GM12878 (cell line): ENCODE data around the gene TSHZ2.

ENCODE experiments used
- EGR1 ChIP-seq, 2 experiments: IDR thresholded peaks; 1 replicate in 1 of 2; 2 replicates in 1 of 2; pipeline ENCODE4 v1.6.1; 2011 to 2012; ENCODE audit warnings: low read depth in 2 of 2, low read length in 2 of 2, borderline replicate concordance in 1 of 2, mild to moderate bottlenecking in 1 of 2, moderate library complexity in 1 of 2
- EP300 ChIP-seq, 2 experiments: fragments of 150-350 bp in 1 of 2; IDR thresholded peaks; 2 replicates each; pipeline ENCODE4 v1.6.1; 2011 to 2012; ENCODE audit warnings: low read depth in 2 of 2, low read length in 2 of 2, borderline replicate concordance in 1 of 2, improper control_type of control experiment in 1 of 2, inconsistent platforms in 1 of 2; ENCODE audit not compliant: control insufficient read depth in 1 of 2
- GABPA ChIP-seq: IDR thresholded peaks from 2 replicates; pipeline ENCODE4 v1.6.1; 2014; ENCODE audit warnings: antibody characterized with exemption, low read depth, mild to moderate bottlenecking, inconsistent platforms
- LARP7 ChIP-seq: fragments of 450-650 bp; IDR thresholded peaks from 2 replicates; pipeline ENCODE4 v1.6.1; 2017; ENCODE audit warnings: mild to moderate bottlenecking
- NFYB ChIP-seq: IDR thresholded peaks from 2 replicates; pipeline ENCODE4 v1.6.1; 2011; ENCODE audit warnings: low read depth, mild to moderate bottlenecking, low read length, improper control_type of control experiment, moderate library complexity; ENCODE audit not compliant: insufficient read depth
- PBX3 ChIP-seq: IDR thresholded peaks from 2 replicates; pipeline ENCODE4 v1.6.1; 2011; ENCODE audit warnings: mild to moderate bottlenecking, low read depth, low read length, moderate library complexity; ENCODE audit not compliant: insufficient replicate concordance
- POLR2A ChIP-seq: IDR thresholded peaks from 2 replicates; pipeline ENCODE4 v1.6.1; 2011; ENCODE audit warnings: low read depth, mild to moderate bottlenecking, low read length
- RFX5 ChIP-seq: IDR thresholded peaks from 2 replicates; pipeline ENCODE4 v1.6.1; 2011; ENCODE audit warnings: low read depth, low read length, improper control_type of control experiment
- SUZ12 ChIP-seq: fragments of 200-600 bp; sonication (generic); IDR thresholded peaks from one replicate; pipeline ENCODE4 v1.6.1; 2018; ENCODE audit warnings: antibody characterized with exemption, mild to moderate bottlenecking; ENCODE audit not compliant: unreplicated experiment
- TF ChIP-seq, protein P1 (sequence below): fragments of 450-650 bp; formaldehyde crosslinking; IDR thresholded peaks from 2 replicates; pipeline ENCODE4 v1.4.0; 2020; ENCODE audit warnings: mild to moderate bottlenecking, moderate library complexity
- TF ChIP-seq, protein P2 (sequence below), 3 experiments: IDR thresholded peaks in 2 of 3; conservative IDR thresholded peaks in 1 of 3; 2 replicates each; pipeline ENCODE4 v1.5.1; 2011; ENCODE audit warnings: low read depth in 3 of 3, low read length in 3 of 3, mild to moderate bottlenecking in 3 of 3, control low read depth in 2 of 3, moderate library complexity in 2 of 3, inconsistent platforms in 1 of 3, mixed read lengths in 1 of 3; ENCODE audit not compliant: control insufficient read depth in 2 of 3, insufficient read depth in 1 of 3; ENCODE audit errors: extremely low read depth in 1 of 3
- TF ChIP-seq, protein P3 (sequence below): fragments of 450-650 bp; formaldehyde crosslinking; IDR thresholded peaks from 2 replicates; pipeline ENCODE4 v1.4.0; 2022; ENCODE audit warnings: mild to moderate bottlenecking, moderate library complexity
- TF ChIP-seq, protein P4 (sequence below): IDR thresholded peaks from 2 replicates; pipeline ENCODE4 v1.6.1; 2012; ENCODE audit warnings: low read length, inconsistent platforms

DNA sequence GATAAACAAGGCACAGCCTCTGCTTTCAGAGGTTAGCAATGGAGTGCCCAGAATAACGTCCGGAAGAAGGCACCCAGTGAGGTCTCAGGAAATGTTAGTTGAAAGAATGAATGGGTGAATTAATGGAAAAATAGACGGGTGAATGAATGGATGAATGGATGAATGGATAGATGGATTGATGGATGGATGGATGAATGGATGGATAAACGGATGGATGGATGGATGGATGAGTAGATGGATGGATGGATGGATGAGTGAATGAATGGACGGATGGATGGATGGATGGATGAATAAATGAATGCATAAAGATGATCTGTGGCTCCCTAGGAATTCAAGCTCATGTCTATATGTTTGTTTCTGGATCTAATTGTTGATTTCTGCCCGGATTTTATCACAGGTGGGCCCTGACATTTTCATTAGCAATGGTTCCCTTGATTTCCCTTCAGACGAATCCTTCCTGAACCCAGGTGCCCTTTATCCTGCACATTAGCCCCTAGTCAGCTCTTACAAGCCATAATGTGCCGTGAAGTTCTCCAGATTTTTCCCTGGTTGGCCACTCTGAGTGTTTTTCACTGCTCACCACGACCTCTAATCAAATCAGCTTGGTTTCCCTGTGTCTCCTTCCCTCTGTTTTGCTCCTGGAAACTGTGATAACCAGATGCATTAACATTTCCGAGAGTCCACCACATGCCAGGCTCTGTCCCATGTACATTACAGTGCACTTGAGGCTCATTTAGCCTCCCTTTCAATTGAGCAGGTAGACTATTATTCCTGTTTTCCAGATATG, 22.2 kb downstream of the TSHZ2 start:
- TF ChIP-seq RFX5 (no peak), SUZ12 (no peak), POLR2A (no peak), PBX3 (no peak), NFYB (no peak), EGR1 (IDR thresholded peaks at IDR 0.05; ENCODE audit: borderline replicate concordance in 1 of 2, low read depth in 2 of 2, low read length in 2 of 2) (no peak), EP300 (IDR thresholded peaks at IDR 0.05; ENCODE audit: borderline replicate concordance in 1 of 2, control insufficient read depth in 1 of 2, low read depth in 2 of 2, low read length in 2 of 2) (no peak), GABPA (no peak), LARP7 (no peak)
- TF ChIP-seq, protein P1, sequence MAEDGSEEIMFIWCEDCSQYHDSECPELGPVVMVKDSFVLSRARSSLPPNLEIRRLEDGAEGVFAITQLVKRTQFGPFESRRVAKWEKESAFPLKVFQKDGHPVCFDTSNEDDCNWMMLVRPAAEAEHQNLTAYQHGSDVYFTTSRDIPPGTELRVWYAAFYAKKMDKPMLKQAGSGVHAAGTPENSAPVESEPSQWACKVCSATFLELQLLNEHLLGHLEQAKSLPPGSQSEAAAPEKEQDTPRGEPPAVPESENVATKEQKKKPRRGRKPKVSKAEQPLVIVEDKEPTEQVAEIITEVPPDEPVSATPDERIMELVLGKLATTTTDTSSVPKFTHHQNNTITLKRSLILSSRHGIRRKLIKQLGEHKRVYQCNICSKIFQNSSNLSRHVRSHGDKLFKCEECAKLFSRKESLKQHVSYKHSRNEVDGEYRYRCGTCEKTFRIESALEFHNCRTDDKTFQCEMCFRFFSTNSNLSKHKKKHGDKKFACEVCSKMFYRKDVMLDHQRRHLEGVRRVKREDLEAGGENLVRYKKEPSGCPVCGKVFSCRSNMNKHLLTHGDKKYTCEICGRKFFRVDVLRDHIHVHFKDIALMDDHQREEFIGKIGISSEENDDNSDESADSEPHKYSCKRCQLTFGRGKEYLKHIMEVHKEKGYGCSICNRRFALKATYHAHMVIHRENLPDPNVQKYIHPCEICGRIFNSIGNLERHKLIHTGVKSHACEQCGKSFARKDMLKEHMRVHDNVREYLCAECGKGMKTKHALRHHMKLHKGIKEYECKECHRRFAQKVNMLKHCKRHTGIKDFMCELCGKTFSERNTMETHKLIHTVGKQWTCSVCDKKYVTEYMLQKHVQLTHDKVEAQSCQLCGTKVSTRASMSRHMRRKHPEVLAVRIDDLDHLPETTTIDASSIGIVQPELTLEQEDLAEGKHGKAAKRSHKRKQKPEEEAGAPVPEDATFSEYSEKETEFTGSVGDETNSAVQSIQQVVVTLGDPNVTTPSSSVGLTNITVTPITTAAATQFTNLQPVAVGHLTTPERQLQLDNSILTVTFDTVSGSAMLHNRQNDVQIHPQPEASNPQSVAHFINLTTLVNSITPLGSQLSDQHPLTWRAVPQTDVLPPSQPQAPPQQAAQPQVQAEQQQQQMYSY (CRISPR knock-in tag): no peak
- TF ChIP-seq, protein P2, sequence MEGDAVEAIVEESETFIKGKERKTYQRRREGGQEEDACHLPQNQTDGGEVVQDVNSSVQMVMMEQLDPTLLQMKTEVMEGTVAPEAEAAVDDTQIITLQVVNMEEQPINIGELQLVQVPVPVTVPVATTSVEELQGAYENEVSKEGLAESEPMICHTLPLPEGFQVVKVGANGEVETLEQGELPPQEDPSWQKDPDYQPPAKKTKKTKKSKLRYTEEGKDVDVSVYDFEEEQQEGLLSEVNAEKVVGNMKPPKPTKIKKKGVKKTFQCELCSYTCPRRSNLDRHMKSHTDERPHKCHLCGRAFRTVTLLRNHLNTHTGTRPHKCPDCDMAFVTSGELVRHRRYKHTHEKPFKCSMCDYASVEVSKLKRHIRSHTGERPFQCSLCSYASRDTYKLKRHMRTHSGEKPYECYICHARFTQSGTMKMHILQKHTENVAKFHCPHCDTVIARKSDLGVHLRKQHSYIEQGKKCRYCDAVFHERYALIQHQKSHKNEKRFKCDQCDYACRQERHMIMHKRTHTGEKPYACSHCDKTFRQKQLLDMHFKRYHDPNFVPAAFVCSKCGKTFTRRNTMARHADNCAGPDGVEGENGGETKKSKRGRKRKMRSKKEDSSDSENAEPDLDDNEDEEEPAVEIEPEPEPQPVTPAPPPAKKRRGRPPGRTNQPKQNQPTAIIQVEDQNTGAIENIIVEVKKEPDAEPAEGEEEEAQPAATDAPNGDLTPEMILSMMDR (IDR thresholded peaks at IDR 0.05 in 2 of 3, conservative IDR thresholded peaks at IDR 0.05 in 1 of 3; ENCODE audit: control insufficient read depth in 2 of 3, extremely low read depth in 1 of 3, insufficient read depth in 1 of 3, low read depth in 3 of 3, low read length in 3 of 3): no peak
- TF ChIP-seq, protein P3, sequence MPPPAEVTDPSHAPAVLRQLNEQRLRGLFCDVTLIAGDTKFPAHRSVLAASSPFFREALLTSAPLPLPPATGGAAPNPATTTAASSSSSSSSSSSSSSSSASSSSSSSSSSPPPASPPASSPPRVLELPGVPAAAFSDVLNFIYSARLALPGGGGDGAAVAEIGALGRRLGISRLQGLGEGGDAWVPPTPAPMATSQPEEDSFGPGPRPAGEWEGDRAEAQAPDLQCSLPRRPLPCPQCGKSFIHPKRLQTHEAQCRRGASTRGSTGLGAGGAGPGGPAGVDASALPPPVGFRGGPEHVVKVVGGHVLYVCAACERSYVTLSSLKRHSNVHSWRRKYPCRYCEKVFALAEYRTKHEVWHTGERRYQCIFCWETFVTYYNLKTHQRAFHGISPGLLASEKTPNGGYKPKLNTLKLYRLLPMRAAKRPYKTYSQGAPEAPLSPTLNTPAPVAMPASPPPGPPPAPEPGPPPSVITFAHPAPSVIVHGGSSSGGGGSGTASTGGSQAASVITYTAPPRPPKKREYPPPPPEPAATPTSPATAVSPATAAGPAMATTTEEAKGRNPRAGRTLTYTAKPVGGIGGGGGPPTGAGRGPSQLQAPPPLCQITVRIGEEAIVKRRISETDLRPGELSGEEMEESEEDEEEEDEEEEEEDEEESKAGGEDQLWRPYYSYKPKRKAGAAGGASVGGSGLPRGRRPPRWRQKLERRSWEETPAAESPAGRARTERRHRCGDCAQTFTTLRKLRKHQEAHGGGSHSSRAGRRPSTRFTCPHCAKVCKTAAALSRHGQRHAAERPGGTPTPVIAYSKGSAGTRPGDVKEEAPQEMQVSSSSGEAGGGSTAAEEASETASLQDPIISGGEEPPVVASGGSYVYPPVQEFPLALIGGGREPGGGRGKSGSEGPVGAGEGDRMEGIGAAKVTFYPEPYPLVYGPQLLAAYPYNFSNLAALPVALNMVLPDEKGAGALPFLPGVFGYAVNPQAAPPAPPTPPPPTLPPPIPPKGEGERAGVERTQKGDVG (CRISPR knock-in tag): no peak
- TF ChIP-seq, protein P4, sequence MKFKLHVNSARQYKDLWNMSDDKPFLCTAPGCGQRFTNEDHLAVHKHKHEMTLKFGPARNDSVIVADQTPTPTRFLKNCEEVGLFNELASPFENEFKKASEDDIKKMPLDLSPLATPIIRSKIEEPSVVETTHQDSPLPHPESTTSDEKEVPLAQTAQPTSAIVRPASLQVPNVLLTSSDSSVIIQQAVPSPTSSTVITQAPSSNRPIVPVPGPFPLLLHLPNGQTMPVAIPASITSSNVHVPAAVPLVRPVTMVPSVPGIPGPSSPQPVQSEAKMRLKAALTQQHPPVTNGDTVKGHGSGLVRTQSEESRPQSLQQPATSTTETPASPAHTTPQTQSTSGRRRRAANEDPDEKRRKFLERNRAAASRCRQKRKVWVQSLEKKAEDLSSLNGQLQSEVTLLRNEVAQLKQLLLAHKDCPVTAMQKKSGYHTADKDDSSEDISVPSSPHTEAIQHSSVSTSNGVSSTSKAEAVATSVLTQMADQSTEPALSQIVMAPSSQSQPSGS: no peak
